GM12874 (cell line): ENCODE measurements around the gene ABCC3.

Source experiments
- CTCF ChIP-seq: IDR thresholded peaks from 2 replicates; pipeline ENCODE4 v1.5.1; 2011; ENCODE audit warnings: low read depth, mild to moderate bottlenecking, control low read depth, low read length, moderate library complexity; ENCODE audit not compliant: insufficient read depth

Gene ABCC3

DNA sequence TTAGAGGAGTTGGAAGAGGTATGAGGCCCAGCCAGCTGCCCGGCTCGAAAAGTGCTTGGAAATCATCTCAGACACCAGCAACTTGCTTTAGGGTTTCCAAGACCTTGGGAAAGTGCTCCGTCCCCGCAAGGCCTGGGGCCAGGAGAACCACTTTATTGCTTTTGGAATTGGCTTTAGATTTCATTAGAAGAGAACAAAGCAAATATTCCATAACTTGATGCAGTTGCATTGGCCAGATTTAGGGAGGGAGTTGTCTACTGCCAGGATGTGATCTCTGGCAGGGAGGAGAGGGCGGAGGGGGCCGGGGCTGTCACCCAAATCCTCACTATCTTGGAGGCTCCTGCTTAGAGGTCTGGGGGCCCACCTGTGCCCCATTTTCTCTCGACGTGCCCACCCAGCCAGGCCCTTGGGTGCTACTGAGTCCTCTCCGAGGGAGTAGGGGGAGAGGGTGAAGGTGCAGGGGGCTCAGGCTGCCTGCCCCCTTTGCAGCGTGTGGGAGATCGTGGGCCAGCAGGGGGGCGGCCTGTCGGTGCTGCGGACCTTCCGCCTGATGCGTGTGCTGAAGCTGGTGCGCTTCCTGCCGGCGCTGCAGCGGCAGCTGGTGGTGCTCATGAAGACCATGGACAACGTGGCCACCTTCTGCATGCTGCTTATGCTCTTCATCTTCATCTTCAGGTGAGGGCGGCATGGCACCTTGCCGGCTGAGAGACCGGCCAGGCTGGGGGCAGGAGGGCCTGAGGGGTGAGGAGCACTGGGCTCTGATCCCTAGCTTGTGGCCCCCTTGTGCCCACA, 43.5 kb upstream of the ABCC3 start:
- no peak for TF ChIP-seq CTCF

- TF ChIP-seq CTCF: no peak
Observed at GRCh38 chr17:50593321-50593720, 41.4 kb upstream of the ABCC3 start.

- no peak for TF ChIP-seq CTCF
Observed at GRCh38 chr17:50594128-50594823, 40.4 kb upstream of the ABCC3 start.

DNA sequence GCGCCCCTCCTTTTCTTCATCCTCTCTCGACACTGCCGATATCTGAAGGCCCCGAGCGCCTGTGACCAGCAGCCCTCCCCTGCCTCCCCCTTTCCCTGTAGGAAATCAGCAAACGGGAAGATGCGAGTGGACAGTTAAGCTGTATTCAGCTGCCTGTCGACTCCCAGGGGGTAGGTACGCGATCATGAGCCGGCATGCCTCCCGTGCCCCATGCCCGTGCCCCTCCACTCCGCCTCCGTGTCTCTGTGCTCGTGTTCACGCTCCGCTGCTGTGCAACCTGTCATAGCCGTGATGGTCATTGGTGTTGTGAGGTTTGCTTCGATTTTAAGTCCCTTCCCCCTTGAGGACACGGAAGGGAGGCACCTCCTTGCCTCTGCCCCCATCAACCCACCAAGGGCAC, 39.8 kb upstream of the ABCC3 start:
- TF ChIP-seq CTCF: no peak

DNA sequence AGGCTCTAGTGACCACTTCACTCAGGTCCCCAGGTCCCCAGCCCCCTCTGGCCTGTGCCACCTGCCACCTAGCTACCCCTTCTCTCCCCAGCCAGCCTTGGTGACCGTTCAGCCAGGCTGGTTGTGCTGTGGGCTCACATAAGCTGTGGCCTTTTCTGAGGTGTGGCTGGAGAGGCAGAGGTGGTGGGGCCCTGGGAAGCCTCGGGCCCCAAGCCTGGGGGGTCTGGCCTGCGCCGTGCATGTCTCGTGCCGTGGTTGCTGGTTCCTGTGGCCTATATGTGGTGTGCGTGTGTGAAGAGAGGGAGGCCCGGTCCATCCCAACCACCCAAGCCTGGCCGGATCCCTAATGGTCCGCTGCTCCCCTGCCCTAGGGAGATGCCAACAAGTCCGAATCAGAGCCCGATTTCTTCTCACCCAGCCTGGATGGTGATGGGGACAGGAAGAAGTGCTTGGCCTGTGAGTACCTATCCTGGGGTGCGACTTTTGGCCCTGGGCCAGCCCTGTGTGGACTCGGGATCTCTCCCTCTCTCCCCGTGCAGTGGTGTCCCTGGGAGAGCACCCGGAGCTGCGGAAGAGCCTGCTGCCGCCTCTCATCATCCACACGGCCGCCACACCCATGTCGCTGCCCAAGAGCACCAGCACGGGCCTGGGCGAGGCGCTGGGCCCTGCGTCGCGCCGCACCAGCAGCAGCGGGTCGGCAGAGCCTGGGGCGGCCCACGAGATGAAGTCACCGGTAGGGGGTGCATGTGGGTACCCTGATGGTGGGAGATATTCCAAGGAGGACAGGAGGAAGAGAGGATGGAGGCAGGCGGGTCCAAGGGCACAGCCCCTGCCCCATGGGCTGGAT, 38.3 kb upstream of the ABCC3 start:
- no peak for TF ChIP-seq CTCF

DNA sequence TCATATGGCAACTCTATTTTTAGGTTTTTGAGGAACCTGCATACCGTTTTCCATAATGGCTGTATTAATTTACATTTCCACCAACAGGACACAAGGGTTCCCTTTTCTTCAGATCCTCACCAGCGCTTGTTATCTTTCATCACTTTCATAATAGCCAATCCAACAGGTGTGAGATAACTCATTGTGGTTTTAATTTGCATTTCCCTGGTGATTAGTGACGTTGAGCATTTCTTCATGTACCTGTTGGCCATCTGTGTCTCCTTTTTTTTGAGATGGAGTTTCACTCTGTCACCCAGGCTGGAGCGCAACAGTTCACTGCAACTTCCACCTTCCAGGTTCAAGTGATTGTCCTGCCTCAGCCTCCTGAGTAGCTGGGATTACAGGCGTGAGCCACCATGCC, 36.2 kb upstream of the ABCC3 start:
- TF ChIP-seq CTCF: no peak

GRCh38 chr17:50599606-50600005, 35.1 kb upstream of the ABCC3 start:
- TF ChIP-seq CTCF: no peak
